NCI-H187 treated with DMSO at 0.1 percent for 48 hours (cell line): ENCODE measurements around the gene CACNA1C.
"Not testable (repeated sequence)": the region's sequence is repeated elsewhere in the genome, so short reads cannot be mapped to it uniquely, and the experiment has no call there.

Experiments used
- DNase-seq: peaks from one replicate; lab custom pipeline; 2025; lab: John Stamatoyannopoulos, UW

Gene CACNA1C

DNA sequence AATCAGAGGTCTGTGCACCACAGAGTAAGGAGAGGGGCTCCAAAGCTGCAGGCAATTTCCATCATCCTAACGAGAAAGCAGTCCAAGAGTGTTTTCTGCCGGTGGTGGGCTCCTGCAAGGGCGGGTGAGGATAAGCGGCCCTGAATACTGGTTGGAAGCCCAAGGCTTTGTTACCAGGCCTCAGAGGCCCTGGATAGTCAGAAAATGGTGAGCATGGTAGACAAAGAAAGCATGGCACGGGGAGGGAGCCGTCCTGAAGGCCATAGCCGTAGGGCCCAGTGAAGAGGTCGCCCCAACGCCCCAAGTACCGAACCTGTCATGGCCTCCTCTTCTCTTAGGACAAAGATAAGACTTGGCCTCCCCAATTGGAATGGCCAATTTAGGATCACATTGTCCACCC lies 435.3 kb downstream of the CACNA1C start:
- no peak for DNase-seq

DNA sequence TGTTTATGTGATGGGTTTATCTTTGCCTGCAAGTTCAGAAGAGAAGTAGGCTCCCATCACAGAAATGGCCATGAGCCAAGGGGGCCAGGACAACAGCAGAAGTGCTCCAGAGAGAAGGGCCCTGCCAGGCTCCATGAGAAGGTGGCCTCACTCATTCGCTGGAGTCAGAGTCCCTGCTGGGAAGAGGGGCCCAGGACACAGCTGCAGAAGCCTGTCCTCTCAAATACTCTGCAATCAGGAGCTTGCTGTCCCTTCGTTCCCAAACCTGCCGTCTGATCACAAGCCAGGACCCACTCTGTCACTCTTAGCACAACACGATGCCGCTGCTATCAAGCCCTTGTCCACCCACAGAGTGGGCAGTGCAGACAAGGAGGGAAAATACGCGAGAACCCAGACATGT lies 435.8 kb downstream of the CACNA1C start:
- DNase-seq: no peak

DNA sequence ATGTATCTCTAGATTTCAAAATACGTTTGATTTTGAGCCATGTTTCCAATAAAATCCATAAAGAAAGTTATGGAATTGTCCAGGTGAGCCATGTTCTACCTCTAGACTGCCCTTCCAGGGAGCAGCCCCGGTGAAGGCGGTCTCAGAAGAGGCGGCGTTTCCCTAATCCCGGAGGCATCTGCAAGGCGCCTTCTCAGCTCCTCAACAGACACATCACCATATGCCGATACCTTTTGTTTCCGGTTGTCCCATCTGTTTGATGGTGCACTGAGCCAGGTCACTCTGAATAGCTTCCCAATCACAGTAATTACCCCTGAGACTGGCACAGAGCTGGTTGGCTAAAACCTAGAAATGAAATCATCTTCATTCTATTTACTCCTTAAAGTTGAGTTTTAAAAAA lies 436.5 kb downstream of the CACNA1C start:
- no peak for DNase-seq

DNA sequence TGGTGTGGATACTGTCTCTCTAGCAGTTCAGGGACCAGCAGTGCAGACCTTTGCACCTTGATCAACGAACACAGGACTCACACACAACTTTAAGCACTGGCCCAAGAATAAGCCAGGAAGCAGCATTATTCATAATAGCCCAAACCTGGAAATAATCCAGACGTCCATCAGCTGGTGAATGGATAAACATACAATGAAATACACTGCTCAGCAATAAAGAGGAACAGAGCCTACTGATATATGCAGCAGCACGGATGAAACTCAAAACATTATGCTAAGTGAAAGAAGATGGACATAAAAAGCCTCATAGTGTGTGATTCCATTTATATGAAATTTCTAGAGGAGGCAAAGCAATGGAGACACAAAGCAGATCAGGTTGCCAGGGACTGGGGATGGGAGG lies 438.0 kb downstream of the CACNA1C start:
- no peak for DNase-seq

- DNase-seq: not testable (repeated sequence)
Observed at GRCh38 chr12:2491349-2491748, 438.6 kb downstream of the CACNA1C start.

- DNase-seq: no peak
Observed at GRCh38 chr12:2492236-2492635, 439.4 kb downstream of the CACNA1C start.

DNA sequence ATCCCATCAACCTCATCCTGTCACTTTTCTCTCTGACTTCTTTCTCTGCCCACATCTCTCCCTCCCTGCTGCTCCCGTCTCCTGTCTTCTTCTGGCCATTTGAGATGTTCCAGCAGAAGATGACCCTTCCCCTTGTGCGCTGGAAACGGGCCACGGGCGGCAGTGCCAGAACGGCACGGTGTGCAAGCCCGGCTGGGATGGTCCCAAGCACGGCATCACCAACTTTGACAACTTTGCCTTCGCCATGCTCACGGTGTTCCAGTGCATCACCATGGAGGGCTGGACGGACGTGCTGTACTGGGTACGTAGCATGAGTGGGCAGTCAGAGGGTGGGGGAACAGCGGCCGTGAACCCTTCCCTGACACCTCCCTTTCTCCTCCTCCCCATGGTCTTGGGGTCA lies 440.3 kb downstream of the CACNA1C start:
- DNase-seq: no peak

DNA sequence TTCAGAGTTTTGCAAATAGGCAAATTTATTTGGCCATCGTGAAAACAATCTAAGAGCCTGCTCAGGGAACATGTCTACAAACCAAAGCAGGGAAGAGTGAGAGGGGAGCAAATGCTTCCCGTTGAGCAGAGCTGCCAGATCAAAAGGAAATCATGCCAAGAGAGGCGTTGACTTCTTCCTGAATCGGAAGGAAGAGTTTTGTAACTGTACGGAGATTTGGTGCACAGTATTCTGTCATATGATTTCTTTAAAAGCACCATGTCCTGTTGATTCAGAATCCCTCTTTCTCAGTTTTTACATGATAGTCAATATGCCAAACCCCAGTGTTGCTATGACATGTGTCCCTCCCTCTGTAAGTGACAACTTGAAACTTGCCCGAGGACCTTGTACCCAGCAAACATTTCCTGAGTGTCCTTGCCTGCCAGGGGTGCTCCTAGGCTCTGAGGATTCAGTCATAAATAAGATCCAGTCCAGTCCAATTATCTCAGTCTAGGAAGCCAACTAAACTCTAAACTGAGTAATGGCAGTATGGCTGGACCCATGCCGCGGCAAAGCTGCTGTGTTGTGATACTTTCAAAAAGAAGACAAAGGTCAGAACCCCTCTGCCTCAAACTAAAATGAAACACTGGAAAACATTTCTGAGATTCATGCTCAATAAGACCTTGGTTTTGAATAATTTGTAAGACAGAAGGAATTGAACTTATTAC lies 441.9 kb downstream of the CACNA1C start:
- no peak for DNase-seq

GRCh38 chr12:2495417-2496112 lies 442.8 kb downstream of the CACNA1C start:
- no peak for DNase-seq

- no peak for DNase-seq
Observed at GRCh38 chr12:2498964-2499500, 446.2 kb downstream of the CACNA1C start.

- DNase-seq: no peak
Observed at GRCh38 chr12:2501464-2502191, 448.8 kb downstream of the CACNA1C start.

DNA sequence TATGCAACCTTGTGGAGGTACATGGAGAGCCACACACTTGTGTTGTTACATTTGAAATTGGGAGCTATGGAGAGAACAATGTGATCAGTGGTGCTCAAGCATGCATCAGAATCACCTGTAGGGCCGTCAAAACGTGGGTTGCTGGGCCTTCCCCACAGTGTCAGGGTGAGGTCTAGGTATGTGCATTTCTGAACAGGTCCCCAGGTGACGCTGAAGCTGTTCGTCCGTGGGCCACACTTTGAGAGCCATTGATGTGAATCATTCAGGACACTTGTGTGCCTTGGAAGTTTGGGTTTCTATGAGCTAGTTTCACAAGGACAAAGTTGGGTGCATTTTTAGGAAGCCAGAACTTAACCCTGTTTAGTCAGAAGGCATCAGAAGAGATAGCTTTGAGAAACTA lies 450.2 kb downstream of the CACNA1C start:
- no peak for DNase-seq

- DNase-seq: no peak
Observed at GRCh38 chr12:2503762-2504161, 451.0 kb downstream of the CACNA1C start.

- DNase-seq: no peak
Observed at GRCh38 chr12:2504577-2504976, 451.8 kb downstream of the CACNA1C start.

GRCh38 chr12:2507814-2508213 lies 455.0 kb downstream of the CACNA1C start:
- DNase-seq: no peak

DNA sequence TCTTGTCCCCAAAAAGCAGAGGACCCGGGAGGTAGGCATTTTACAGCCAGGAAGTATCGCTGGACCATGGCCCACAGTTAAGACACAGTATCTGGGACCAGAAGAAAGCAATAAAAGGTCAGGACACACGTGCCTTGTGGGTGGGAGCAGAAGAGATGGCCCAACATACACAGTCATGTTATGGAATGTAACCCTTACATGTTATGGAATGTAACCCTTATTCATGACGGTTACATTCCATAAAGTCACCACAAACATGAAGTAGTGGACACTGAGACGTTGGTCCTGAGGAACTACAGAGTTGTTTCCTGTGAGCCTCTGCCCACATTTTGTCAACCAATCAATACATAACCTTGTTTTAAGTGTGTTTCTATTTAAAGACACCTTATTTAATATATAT lies 456.4 kb downstream of the CACNA1C start:
- DNase-seq: no peak

GRCh38 chr12:2510045-2510444 lies 457.3 kb downstream of the CACNA1C start:
- DNase-seq: no peak

GRCh38 chr12:2513141-2514037 lies 460.6 kb downstream of the CACNA1C start:
- DNase-seq: no peak

GRCh38 chr12:2514038-2514340 lies 461.2 kb downstream of the CACNA1C start:
- DNase-seq: no peak

DNA sequence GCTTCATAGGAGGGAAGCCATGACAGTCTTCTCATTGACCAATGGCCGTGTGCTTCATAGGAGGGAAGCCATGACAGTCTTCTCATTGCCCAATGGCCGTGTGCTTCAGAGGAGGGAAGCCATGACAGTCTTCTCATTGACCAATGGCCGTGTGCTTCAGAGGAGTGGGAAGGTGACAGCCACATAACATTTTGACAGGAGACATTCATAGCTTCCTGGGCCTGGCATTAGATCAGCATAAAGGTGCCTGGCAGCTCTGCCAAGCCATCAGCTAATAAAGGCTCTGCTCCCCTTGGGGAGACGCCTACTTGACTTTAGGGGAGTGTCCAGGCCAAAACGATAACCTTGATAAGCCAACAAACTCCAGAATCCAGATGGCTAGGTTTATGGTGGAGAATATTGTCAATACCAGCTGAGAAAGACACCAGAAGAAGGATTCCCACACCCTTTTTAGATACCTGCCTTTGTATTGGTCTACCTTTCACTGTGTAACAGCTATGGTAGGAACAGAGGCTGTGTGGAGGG lies 468.0 kb downstream of the CACNA1C start:
- no peak for DNase-seq

DNA sequence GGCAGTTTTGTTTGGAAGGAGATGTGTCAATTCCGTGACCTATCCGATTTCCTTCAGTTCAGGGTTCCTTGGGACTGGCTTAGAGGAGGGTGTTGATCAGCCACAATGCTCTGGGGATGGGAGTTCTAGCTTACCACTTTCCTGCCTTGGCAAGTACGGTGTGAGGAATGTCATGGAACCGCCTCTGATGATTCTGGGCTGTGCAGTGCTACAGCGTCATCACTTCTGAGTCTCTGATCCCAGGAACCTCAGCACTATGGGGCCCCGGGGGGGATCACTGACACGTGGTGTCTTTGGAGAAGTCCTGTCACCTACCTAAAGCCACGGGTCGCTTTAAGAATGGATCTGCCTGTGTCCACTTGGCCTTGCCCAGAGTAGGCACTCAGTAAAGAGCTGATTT lies 470.5 kb downstream of the CACNA1C start:
- DNase-seq: no peak

DNA sequence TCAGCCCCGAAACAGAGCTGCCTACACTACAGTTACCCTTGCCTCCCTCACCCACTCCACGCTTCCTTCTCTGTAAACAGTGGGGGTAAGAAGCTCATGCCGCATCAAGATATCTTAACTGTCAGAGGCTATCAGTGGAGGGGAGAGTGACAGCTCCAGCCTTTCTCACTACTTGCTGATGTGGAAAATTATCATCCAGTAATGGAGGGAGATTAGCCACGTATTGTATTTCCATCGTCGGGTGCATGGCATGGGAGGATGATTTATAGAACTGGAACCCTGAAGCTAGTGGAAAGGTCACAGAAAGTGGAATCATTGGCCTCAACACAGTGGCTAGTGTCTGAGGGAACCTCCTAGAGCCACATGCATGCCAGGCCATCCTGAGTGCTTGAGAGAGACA lies 471.1 kb downstream of the CACNA1C start:
- no peak for DNase-seq
